Measurements from ENCODE around the gene PDZD4.

The PDZD4 gene

DNA sequence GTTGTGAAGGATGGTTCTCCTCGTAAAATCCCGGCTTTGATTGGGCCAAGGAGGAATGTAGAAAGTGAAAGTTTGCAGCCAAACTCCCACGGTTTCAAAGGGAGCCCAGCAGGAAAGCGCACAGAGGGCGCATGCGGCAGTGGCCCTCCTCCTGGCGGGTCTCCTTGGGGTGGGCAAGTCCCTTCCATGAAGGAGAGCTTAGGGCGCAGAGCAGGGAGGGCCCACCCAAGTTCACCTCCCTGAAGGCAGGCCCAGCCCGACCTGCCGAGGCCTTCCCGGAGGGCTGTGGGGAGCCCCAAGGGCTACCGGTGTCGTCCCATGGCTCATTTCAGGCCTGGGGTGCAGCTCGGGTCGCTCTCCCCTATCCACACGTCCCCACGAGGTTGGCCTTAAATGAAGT lies 2.0 kb downstream of the PDZD4 start:
- DNase-seq (ENCODE audit: extremely low read depth, low read depth): no peak
- no peak overlapping the region for H3K4me3 ChIP-seq (replicated peaks; ENCODE audit: low read depth, low read length)
- no peak for TF ChIP-seq CTCF (IDR thresholded peaks at IDR 0.05; ENCODE audit: low read depth, low read length, missing control alignments)

GRCh38 chrX:153827903-153828302 lies 2.4 kb downstream of the PDZD4 start:
- H3K4me3 ChIP-seq (replicated peaks; ENCODE audit: low read depth, low read length): no peak overlapping the region
- TF ChIP-seq CTCF (IDR thresholded peaks at IDR 0.05; ENCODE audit: low read depth, low read length, missing control alignments): no peak
- no peak for DNase-seq (ENCODE audit: extremely low read depth, low read depth)

- TF ChIP-seq CTCF (IDR thresholded peaks at IDR 0.05; ENCODE audit: low read depth, low read length, missing control alignments): no peak
- no peak overlapping the region for H3K4me3 ChIP-seq (replicated peaks; ENCODE audit: low read depth, low read length)
- DNase-seq (ENCODE audit: extremely low read depth, low read depth): no peak
Measured at GRCh38 chrX:153827016-153827415, 3.3 kb downstream of the PDZD4 start.

- no peak overlapping the region for H3K4me3 ChIP-seq (replicated peaks; ENCODE audit: low read depth, low read length)
- no peak for DNase-seq (ENCODE audit: extremely low read depth, low read depth)
- no peak for TF ChIP-seq CTCF (IDR thresholded peaks at IDR 0.05; ENCODE audit: low read depth, low read length, missing control alignments)
Measured at GRCh38 chrX:153825042-153825441, 5.3 kb downstream of the PDZD4 start.

- DNase-seq (ENCODE audit: extremely low read depth, low read depth): no peak
Measured at GRCh38 chrX:153824348-153824747, 6.0 kb downstream of the PDZD4 start.

GRCh38 chrX:153821066-153821465 lies 9.3 kb downstream of the PDZD4 start:
- TF ChIP-seq CTCF (IDR thresholded peaks at IDR 0.05; ENCODE audit: low read depth, low read length, missing control alignments): no peak

More at GRCh38 chrX:153824348-153824747, 6.0 kb downstream of the PDZD4 start:
- no peak for TF ChIP-seq CTCF (IDR thresholded peaks at IDR 0.05; ENCODE audit: low read depth, low read length, missing control alignments)
- no peak overlapping the region for H3K4me3 ChIP-seq (replicated peaks; ENCODE audit: low read depth, low read length)

DNA sequence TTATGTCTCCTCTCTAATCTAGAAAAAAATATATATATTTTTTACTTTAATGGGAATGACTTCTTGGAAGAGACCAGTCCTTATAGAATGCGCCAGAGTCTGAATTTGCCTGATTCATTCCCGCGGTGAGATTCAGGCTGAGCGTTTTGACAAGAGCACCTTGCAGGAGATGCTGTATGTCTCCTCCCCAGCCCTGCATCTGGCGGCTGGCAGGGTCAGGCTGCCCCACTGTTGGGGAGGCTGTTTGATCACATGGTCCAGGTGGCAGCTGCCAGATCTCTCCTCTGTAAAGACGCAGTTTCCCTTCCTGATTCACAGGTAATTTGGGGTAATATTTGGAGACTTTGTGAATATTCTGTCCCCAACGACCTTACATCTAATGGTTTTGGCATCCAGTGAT lies 9.7 kb downstream of the PDZD4 start:
- DNase-seq (ENCODE audit: extremely low read depth, low read depth): no peak
- no peak for TF ChIP-seq CTCF (IDR thresholded peaks at IDR 0.05; ENCODE audit: low read depth, low read length, missing control alignments)
- H3K4me3 ChIP-seq (replicated peaks; ENCODE audit: low read depth, low read length): no peak overlapping the region

More at GRCh38 chrX:153821066-153821465, 9.3 kb downstream of the PDZD4 start:
- no peak overlapping the region for H3K4me3 ChIP-seq (replicated peaks; ENCODE audit: low read depth, low read length)
- no peak for DNase-seq (ENCODE audit: extremely low read depth, low read depth)

Data from HFF-Myc (cell line).